NCI-H1105 (cell line): ENCODE measurements around the gene MSL1.

Source experiments
- DNase-seq: peaks from one replicate; lab custom pipeline; 2025; lab: John Stamatoyannopoulos, UW

MSL1 gene

DNA sequence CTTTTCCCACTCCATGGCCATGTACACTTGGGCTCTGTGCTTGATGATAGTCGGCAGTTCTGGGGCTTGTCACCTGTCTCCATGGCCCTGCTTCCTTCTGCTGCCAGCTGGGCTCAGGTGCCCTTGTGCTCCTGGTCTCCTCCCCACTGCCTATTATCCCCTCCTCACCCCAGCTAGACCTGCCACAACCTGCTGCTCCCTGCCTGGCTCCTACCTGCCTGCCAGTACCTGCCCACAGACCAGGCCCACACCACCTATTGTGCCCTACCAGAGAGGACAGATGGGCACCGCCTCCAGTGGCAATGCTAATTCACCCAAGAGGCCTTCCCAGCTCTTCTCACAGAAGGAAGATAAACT is 55.0 kb downstream of the MSL1 start:
- peak; percentile 90 for DNase-seq

DNA sequence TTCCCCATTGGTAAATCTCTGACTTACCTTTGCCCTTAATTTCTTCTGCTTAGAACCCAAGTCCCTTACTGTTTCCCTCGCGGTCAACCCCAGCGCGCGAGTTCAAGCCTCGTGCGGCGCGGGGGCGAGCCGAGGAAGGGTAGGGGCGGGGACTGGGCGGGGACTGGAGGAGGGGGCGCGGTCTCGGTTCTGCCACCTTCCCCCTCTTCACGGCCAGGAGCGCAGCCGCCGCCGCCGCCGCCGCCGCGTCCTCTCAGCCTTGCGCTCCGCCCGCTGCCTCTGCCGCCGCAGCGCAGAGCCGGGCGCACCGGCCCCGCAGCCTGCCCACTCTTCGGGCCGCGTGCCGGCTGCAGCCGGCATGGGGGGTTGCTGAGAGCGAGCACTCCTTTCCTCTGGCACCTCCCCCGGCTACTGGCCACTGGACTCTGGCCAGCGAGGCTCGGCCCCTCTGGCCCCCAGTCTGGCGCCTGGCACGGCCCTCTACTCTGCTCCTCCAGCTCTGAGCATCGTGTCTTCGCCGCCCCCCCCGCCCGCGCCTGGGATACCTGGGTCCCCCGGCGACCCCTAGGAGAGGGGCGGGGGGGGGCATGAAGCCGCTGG is 55.6 kb downstream of the MSL1 start, which contains the start of gene RAPGEFL1:
RAPGEFL1 (plus strand) TSS at position 196 of the 600 bp plus-strand sequence; CDS start at position 588, 392 bp downstream.
- peak; percentile 77 for DNase-seq

DNA sequence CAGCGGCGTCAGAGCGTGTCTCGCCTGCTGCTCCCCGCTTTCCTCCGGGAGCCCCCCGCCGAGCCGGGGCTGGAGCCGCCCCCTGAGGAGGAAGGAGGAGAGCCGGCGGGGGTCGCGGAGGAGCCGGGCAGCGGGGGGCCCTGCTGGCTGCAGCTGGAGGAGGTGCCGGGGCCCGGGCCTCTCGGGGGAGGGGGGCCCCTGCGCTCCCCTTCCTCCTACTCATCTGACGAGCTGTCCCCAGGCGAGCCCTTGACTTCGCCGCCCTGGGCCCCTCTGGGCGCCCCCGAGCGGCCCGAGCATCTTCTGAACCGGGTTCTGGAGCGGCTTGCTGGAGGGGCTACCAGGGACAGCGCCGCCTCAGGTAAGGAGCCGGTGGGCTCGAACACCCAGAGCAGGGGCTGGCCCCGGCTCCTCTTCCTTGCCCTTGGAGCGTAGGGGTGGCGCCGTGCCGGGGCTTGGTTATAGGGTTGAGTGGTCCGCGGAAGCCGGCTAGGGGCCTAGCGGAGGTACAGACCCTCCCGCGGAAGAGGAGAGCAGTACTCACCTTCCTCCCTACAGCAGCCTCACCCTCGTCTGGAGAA is 56.3 kb downstream of the MSL1 start:
- DNase-seq = no peak

DNA sequence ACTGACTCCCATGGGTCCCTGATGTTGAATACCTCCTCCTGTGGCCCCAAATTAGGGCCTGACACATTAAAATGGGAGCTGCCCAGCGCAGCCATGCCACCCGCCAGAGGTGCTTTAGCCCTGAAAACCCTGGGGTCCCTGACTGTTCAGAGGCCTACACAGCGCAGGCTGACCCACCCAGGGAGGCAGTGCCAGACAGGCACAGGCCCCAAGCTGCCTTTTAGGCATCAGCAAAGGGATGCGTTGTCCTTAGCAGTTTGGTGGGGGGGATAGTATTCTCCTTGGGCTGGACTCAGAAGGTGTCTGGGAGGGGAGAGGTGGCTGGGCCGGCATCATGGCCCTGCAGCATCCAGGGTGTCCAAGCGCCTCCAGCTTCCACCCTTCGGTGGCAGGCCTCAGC is 56.9 kb downstream of the MSL1 start:
- no peak for DNase-seq

DNA sequence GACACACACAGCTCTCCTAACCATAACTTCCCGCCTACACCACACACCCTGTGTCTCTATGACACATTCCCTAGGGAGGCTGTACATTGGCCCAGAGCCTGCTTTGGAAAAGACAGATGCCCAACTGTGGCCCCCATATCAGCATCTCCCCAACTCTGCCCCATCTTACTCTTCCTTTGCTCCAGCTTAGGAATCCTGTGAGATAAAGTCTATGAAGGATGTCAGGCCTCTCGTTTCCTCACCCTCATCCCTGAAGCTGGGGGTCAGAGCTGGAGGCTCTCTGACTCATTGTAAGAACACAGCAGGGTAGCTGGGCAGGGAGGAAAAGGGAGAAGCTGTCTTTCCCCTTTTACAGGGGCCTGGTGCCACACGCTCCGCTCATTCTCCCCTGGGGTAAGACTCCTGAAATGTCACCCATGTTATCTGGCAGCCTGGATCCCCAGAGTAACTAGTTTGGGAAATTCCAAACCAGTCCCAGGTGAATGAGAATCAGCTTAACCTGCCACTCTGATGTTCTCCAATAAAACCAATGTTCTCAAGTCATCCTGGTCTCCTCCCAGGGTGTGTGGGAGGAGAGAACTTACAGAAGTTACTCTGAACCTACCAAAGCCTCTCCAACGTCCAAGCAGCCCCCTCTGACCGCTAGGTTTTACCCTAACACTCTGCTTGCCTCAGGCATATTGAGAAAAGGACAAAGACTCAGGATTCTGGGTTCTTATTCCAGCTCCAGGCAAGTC is 58.3 kb downstream of the MSL1 start:
- no peak for DNase-seq

DNA sequence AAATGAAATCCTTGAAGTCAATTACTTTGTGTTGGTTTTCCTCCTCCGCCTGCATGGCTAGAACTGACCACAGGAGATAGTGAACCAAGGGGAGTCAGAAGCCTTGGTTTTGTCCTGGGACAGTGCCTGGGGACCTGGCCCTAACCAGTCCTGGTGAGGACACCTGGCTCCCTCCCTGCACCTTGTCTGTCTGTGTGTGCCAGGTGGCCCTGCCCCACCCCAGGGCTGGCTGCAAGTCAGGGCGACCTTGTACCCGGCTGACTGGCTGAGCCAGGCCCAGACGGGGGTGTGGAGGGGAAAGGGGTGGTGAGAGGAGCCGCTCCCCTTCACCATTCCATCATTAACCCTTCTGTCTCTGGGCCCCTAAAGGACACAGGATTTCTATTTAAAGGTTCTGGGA is 58.9 kb downstream of the MSL1 start:
- no peak for DNase-seq

DNA sequence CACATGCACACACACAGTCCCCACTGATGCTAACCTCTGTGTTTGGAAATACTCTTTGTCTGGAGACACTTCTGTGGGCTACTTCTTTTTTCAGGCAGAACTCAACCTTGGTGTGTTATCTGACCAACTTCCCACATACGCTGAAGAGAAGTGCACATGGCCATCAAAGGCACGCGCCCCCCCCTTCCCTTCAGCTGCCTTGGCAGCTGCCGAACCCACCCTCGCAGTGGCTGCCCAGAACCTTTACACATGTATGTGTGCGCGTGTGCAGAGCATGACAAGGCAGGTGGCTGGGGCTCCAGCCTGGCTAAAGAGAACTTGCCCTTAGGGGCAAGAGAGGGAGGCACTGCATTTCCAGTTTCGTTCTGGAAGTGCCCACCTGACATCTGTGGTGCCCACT is 59.4 kb downstream of the MSL1 start:
- no peak for DNase-seq

DNA sequence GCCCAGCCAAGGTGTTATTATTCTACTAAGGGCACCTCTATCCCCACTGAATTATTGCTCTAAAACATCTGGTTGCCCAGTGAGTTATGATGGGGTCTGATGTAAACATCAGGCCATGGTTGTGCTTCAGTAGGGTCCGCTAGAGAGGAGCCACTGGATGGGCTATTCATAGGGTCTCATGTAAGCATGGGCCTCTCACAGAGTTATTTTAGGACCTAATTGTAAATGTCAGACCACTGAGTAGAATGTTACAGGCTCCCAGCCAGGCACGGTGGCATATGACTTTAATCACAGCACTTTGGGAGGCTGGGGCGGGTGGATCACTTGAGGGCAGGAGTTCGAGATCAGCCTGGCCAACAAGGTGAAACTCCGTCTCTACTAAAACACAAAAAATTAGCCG is 60.8 kb downstream of the MSL1 start:
- DNase-seq = no peak
